Loucy (cell line): ENCODE results near the gene C20orf204.

Experiments used
- H2AFZ ChIP-seq: fragments of 200-600 bp; sonication (generic); 2 replicates; pipeline ENCODE4 v1.6.0; 2016; ENCODE audit warnings: antibody characterized with exemption, mild to moderate bottlenecking, low read length, moderate library complexity
- H3F3A ChIP-seq: fragments of 200-600 bp; 2 replicates; pipeline ENCODE4 v1.6.0; 2016; ENCODE audit warnings: antibody characterized with exemption, low read depth, mild to moderate bottlenecking
- H3K27me3 ChIP-seq: fragments of 200-600 bp; sonication (generic); 2 replicates; pipeline ENCODE4 v1.6.1; 2014; ENCODE audit warnings: low read length, mild to moderate bottlenecking; ENCODE audit not compliant: insufficient read depth, poor library complexity, severe bottlenecking
- H3K36me3 ChIP-seq: fragments of 200-600 bp; sonication (generic); 2 replicates; pipeline ENCODE4 v1.6.1; 2016; ENCODE audit warnings: low read length; ENCODE audit not compliant: insufficient read depth
- H3K4me1 ChIP-seq: fragments of 200-600 bp; sonication (generic); 2 replicates; pipeline ENCODE4 v1.5.1; 2014; ENCODE audit warnings: low read length, mild to moderate bottlenecking; ENCODE audit not compliant: insufficient read depth, poor library complexity, severe bottlenecking
- H3K4me2 ChIP-seq: fragments of 200-600 bp; sonication (generic); 2 replicates; pipeline ENCODE4 v1.6.0; 2014; ENCODE audit warnings: antibody characterized with exemption, low read length, low read depth, mild to moderate bottlenecking; ENCODE audit not compliant: poor library complexity, severe bottlenecking
- H3K4me3 ChIP-seq: fragments of 200-600 bp; sonication (generic); 2 replicates; pipeline ENCODE4 v1.5.1; 2014; ENCODE audit warnings: low read length, mild to moderate bottlenecking, mixed read lengths; ENCODE audit not compliant: poor library complexity, severe bottlenecking
- H3K79me2 ChIP-seq: fragments of 200-600 bp; sonication (generic); 2 replicates; pipeline ENCODE4 v1.6.1; 2014; ENCODE audit warnings: low read length; ENCODE audit not compliant: insufficient read depth
- H3K9ac ChIP-seq: fragments of 200-600 bp; sonication (generic); 2 replicates; pipeline ENCODE4 v1.6.0; 2014; ENCODE audit warnings: mild to moderate bottlenecking, low read depth, low read length, moderate library complexity; ENCODE audit not compliant: poor library complexity, severe bottlenecking
- H3K9me2 ChIP-seq: fragments of 200-600 bp; sonication (generic); replicated peaks from 2 replicates; pipeline ENCODE4 v1.6.1; 2016; ENCODE audit warnings: low read depth, low read length, mixed read lengths
- H3K9me3 ChIP-seq: fragments of 200-600 bp; sonication (generic); 2 replicates; pipeline ENCODE4 v1.6.1; 2014; ENCODE audit warnings: mild to moderate bottlenecking, antibody characterized with exemption, low read length, low read depth; ENCODE audit not compliant: insufficient read depth
- H4K20me1 ChIP-seq: fragments of 200-600 bp; sonication (generic); 2 replicates; pipeline ENCODE4 v1.6.0; 2014; ENCODE audit warnings: antibody characterized with exemption, low read length, mild to moderate bottlenecking; ENCODE audit not compliant: insufficient read depth, poor library complexity, severe bottlenecking
- EZH2phosphoT487 ChIP-seq: fragments of 200-600 bp; IDR thresholded peaks from 2 replicates; pipeline ENCODE4 v1.6.1; 2018; ENCODE audit warnings: antibody characterized with exemption, mild to moderate bottlenecking, moderate library complexity, borderline replicate concordance
- TF ChIP-seq, protein P1 (sequence below): fragments of 200-600 bp; sonication (generic); conservative IDR thresholded peaks from 2 replicates; pipeline ENCODE4 v1.5.1; 2014; ENCODE audit warnings: mild to moderate bottlenecking, antibody characterized with exemption, low read length

The C20orf204 gene

GRCh38 chr20:64024141-64024990, 11.6 kb upstream of the C20orf204 start:
- TF ChIP-seq, protein P1, sequence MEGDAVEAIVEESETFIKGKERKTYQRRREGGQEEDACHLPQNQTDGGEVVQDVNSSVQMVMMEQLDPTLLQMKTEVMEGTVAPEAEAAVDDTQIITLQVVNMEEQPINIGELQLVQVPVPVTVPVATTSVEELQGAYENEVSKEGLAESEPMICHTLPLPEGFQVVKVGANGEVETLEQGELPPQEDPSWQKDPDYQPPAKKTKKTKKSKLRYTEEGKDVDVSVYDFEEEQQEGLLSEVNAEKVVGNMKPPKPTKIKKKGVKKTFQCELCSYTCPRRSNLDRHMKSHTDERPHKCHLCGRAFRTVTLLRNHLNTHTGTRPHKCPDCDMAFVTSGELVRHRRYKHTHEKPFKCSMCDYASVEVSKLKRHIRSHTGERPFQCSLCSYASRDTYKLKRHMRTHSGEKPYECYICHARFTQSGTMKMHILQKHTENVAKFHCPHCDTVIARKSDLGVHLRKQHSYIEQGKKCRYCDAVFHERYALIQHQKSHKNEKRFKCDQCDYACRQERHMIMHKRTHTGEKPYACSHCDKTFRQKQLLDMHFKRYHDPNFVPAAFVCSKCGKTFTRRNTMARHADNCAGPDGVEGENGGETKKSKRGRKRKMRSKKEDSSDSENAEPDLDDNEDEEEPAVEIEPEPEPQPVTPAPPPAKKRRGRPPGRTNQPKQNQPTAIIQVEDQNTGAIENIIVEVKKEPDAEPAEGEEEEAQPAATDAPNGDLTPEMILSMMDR: no peak
- TF ChIP-seq EZH2phosphoT487: no peak
- no peaks in the 10 kb centered on the region for H4K20me1 ChIP-seq
- peaks cover 84% of the 10 kb centered on the region; the same call in 1 of the 2 replicates for H3K36me3 ChIP-seq
- H3K27me3 ChIP-seq: no peaks in the 10 kb centered on the region
- H3K9ac ChIP-seq: no peak overlapping the region
- no peaks in the 10 kb centered on the region for H3K79me2 ChIP-seq
- no peaks in the 10 kb centered on the region for H3F3A ChIP-seq
- no peaks in the 10 kb centered on the region for H3K9me2 ChIP-seq
- H3K4me1 ChIP-seq: no peaks in the 10 kb centered on the region
- H3K9me3 ChIP-seq: no peaks in the 10 kb centered on the region
- no peak overlapping the region for H2AFZ ChIP-seq
- no peak overlapping the region for H3K4me3 ChIP-seq
- no peak overlapping the region for H3K4me2 ChIP-seq

- no peaks in the 10 kb centered on the region for H3K4me1 ChIP-seq
- no peaks in the 10 kb centered on the region for H4K20me1 ChIP-seq
- H3K4me3 ChIP-seq: no peak overlapping the region
- no peaks in the 10 kb centered on the region for H3F3A ChIP-seq
- H3K36me3 ChIP-seq: peaks cover 87% of the 10 kb centered on the region; the same call in 1 of the 2 replicates
- H3K9me2 ChIP-seq: no peaks in the 10 kb centered on the region
- no peak overlapping the region for H3K9ac ChIP-seq
- H2AFZ ChIP-seq: no peak overlapping the region
- no peaks in the 10 kb centered on the region for H3K79me2 ChIP-seq
- H3K27me3 ChIP-seq: no peaks in the 10 kb centered on the region
- H3K4me2 ChIP-seq: no peak overlapping the region
- no peak for TF ChIP-seq EZH2phosphoT487
- TF ChIP-seq, protein P1: no peak
- no peaks in the 10 kb centered on the region for H3K9me3 ChIP-seq
Measured at GRCh38 chr20:64025101-64025825, 10.7 kb upstream of the C20orf204 start.

GRCh38 chr20:64025826-64026412, 10.1 kb upstream of the C20orf204 start:
- H3K9ac ChIP-seq: no peak overlapping the region
- TF ChIP-seq, protein P1: no peak
- no peak for TF ChIP-seq EZH2phosphoT487
- H3K79me2 ChIP-seq: no peaks in the 10 kb centered on the region
- no peaks in the 10 kb centered on the region for H3K9me2 ChIP-seq
- no peaks in the 10 kb centered on the region for H3K4me1 ChIP-seq
- H3K9me3 ChIP-seq: no peaks in the 10 kb centered on the region
- peaks cover 91% of the 10 kb centered on the region; the same call in 1 of the 2 replicates for H3K36me3 ChIP-seq
- no peak overlapping the region for H3K4me3 ChIP-seq
- H3F3A ChIP-seq: no peaks in the 10 kb centered on the region
- no peak overlapping the region for H3K4me2 ChIP-seq
- no peaks in the 10 kb centered on the region for H4K20me1 ChIP-seq
- H2AFZ ChIP-seq: no peak overlapping the region
- no peaks in the 10 kb centered on the region for H3K27me3 ChIP-seq
